ENCODE measurements around the gene GARRE1.
"Not testable (repeated sequence)": the region's sequence is repeated elsewhere in the genome, so short reads cannot be mapped to it uniquely, and the experiment has no call there.

Gene GARRE1

DNA sequence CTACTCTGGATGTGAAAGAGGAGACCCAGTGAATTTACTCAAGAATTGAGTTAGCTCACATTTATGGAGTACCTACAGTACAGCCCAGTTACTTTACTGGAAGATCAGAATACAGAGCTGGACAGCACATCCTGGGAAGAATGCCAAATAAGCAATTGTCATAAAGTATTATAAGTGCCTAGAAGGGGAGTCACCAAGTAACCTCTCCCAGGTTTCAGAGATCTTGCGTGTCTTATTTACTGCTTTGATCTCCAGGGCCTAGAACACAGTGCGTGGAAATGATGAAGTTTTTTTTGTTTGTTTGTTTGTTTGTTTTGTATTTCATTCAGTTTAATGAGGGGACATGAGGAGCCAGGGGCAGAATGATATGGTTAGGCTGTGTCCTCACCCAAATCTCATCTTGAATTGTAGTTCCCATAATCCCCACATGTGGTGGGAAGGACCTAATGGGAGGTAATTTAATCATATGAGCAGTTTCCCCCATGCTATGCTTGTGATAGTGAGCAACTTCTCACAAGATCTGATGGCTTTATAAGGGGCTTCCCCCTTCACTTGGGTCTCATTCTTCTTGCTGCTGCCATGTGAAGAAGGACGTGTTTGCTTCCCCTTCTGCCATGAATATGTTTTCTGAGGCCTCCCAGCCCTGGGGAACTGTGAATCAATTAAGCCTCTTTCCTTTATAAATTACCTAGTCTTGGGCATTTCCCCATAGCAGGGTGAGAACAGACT is 5.2 kb downstream of the GARRE1 start:
- DNase-seq, result no peak

DNA sequence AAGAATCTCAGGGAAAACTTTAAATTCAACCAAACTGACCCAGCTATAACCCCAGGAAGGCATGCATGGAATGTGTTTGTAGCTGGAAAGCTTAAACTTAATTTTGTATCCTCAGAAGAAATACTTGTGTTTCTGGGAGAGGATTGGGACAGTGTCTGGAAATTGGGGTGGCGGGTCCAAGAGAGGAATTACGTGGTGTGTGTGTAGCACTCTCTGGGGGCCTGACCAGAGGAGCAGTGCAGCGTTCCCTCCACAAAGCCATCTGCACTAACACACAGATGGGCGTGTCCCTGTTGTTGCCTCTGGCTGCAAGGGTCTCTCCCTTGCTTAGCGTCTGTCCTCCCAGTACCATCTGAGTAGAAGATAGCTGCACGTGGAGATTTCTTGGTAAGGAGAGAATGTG is 6.4 kb downstream of the GARRE1 start:
- no peak for DNase-seq

DNA sequence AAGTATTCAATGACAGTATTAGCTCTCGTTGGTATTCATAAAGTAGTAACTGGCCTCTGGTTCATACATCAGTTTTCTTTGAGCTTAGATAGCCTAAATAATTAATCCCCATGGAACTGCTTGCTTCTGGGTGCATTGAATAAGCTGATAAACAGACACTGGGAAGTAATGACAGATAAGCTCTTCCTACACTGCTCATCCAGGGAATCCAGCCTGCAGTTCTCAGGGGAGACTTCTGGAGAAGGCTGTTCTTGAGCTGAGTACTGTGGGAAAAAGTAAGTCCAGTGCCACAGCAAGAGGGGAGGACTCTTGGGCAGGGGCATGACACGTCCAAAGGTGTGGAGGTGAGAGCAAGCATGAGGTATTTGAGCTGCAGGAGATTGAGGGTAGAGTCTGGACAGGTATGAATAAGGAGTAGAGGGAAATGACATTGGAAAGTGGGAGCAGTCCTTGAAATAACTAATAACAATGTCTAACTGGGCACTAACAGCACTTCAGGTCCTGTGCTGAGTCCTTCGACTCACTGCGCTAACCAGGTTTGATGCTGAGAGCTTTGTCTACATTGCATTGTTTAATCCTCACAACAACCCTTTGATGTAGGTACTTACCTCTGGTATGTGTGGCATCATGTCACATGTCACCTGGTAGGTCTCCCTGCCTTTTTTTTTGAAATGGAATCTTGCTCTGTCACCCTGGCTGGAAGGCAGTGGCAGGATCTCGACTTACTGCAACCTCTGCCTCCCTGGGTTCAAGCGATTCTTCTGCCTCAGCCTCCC is 7.2 kb downstream of the GARRE1 start:
- no peak for DNase-seq

DNA sequence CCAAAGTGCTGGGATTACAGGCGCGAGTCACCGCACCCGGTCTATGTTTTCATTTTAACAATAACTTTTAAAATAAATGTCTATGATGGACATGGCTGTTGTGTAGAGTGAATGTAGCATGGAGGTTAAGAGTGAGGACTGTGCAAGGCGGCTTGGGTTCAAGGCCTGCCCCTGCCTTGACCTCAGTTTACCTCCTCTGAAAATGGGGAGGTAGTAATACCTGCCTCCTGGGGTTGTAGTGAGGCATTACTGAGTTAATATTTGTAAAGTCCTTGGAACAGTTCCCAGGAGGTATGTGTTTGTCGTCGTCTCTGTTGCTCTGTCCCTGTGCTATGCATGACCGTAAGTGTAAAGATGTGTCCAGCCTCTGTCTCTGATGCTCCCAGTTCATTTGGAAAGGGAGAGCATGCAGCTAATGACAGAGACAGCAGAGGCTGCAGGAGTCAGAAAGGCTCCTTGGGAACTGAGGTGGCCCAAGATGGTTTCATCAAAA is 9.4 kb downstream of the GARRE1 start:
- DNase-seq, result no peak

DNA sequence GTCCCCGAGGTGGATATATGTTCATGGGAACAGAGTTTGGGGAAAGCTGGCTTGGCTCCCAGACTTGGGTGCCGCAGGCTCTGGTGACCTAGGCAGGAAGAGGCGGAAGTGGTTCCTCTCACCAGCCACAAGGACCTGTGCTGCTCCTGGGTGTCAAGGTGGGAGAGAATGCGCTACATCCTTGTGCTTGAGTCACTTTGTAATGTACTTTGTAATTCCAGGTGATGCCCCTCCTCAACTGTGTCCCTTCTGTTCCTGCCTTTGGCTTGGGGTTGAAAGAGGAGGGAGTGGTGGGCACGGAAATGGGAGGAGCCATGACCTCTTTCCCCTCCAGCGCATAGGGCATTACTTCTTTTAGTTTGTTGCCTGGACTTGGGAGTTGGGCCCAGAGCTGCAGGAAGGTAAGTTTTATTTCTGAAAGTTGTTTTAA is 10.9 kb downstream of the GARRE1 start:
- DNase-seq, result no peak

DNA sequence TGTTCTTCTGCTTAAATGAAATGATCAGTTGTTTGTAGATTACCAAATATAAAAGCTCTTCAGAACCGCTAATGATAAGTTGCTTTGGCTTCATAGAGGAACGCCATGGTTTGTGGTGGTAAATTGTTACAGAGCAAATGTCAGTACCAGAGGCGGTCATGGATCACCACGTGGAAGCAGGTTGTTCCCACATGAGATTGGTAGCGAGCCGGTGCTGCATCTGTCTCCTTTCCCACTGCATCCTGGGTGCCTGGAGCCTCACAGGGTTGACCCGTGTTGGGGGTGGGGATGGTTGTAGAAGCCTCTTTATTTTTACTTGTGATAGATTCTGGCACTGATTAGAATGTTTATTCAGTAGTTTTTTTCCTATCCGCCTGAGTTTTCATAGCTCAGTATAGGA is 14.7 kb downstream of the GARRE1 start:
- DNase-seq, result no peak

DNA sequence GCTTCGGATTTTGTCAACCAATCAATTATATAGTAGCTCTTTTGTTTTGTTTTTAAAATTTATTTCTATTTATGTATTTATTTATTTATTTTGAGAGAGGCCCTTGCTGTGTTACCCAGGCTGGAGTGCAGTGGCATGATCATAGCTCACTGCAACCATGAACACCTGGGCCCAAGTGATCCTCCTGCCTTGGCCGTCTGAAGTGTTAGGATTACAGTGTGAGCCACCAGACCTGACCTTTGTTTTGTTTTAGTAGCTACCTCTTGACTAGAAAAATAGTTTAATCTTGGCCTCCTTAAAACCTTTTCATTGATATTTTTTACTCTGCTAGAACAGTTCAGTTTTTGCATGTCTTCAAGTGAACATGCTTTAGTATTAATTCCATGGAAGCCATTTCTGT is 15.1 kb downstream of the GARRE1 start:
- no peak for DNase-seq

DNA sequence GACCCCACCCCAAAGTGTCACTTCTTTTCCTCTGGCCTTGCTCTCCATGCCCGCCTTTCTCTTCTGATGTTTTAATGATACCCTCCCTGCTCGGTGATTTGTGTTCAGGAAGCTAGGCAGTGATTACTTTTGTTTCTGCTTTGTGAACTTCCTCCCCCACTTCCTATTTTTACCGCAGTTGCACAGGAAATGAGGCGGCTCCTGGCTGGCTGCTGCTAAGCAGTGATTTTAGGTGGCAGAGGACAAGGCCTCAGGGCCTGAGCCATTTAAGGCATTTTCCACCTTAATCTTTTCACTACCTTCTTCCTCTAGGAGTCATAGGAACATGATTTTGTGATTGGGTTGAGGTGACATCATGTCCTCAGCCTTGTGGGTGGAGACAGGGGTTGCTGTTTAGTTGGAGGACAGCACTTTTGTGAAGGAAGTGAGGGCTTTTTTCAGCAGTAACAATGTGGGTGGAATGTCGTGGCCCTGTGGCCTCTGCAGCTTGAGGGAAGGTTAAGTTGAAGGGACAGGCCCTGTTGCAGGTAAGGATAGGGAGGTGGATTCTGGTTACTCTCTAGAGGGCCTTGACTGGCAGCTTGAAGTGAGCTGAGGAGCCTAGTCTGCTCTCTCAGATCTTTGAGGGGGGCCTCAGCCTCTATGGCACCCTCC is 15.7 kb downstream of the GARRE1 start:
- DNase-seq, result peak; percentile 13

DNA sequence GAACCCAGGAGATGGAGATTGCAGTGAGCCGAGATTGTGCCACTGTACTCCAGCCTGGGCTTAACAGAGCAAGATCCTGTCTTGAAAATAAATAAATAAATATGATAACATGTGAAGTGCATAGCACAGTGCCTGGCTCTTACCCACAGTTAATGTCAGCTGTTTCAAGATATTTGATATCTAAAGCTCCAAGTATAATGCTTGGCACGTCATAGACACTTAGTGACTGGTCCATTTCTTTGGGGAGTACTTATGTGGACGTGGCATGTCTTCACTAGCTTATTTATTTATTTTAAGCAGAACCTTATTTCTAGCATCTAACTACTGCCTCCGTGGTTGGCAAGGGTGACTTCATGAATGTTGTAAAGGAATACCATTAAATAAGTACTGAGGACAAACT is 18.8 kb downstream of the GARRE1 start:
- DNase-seq, result no peak

DNA sequence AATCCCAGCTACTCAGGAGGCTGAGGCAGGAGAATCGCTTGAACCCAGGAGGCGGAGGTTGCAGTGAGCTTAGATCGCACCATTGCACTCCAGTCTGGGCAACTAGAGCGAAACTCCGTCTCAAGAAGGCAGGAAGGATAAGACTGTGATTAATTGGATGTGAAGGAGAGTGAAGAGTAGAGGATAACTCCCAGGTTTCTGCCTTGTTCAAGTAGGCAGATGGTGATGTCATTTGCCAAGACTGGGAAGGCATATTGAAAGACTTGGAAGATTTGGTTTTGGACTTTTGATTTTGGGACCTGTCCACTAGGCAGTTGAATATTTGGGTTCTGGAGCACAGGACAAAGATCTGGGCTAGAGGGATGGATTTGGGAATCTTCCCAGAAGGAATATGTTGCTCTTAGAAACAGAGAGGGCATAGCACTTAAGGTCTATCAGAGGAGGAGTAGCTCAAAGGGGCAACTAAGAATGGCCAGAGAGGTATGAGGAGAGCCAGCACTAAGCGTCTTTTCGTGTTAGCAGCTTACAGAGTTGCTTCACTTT is 20.0 kb downstream of the GARRE1 start:
- DNase-seq, result no peak

DNA sequence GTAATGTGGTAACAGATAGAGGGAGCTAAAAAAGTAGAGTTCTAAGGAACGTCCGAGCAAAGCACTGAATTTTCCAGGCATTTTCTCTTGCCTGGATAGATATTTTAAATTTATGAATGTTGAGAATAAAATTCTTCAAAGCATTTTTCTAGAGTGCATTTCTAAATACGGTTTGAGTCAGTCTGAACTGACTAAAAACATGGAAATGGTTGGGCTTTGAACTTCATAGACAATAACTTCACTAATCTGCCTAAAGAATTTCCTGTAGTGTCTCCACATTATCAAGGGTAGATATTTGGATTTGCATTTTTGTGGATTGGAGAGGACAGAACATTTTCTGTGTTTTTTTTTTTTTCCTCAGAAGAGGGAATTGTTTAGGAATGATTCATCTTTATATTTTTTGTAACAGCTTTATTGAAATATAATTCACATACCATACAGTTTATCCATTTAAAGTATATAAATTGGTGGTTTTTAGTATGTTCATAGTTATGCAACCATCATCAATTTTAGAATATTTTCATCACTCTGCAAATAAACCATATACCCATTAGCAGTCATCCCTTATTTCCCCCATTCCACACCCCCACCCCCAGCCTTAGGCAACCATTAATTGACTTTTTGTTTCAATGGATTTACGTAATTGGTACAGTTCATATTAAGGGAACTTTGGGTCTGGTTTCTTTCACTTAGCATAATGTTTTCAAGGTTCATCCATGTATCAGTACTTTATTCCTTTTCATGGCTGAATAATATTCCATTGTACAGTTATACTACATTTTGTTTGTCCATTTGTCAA is 20.7 kb downstream of the GARRE1 start:
- DNase-seq, result no peak

DNA sequence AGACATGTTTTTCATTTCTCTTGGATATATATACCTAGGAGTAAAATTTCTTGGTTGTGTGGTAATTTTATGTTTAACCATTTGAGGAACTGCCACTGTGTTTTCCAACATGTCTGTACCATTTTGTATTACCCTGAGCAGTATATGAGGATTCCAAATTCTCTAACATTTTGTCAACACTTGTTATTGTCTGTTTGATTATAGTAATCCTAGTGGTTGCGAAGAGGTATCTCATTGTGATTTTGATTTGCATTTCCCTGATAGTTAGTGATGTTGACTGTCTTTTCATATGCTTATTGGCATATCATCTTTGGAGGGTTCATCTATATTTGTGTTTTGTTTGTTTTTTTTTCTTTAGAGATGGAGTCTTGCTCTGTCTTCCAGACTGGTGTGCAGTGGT is 21.4 kb downstream of the GARRE1 start:
- no peak for DNase-seq

DNA sequence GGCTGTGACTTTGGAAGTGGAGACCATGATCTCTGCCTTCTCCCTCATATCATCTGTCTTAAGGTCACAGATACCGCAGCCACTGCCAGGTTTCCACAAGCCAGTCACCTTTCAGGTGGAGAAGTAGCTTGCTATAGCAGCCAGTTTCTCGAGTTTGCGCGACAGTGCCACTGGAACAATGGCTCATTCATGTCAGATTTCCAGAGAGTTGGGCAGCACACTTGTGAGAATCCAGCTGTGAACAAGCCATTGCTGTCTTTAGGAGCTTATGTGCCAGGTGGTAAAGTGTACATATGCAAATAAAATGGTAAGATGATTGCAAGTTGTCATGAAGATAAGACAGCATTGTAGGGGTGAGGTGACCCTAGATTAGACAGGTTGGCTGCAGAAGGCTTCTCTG is 22.3 kb downstream of the GARRE1 start:
- no peak for DNase-seq

DNA sequence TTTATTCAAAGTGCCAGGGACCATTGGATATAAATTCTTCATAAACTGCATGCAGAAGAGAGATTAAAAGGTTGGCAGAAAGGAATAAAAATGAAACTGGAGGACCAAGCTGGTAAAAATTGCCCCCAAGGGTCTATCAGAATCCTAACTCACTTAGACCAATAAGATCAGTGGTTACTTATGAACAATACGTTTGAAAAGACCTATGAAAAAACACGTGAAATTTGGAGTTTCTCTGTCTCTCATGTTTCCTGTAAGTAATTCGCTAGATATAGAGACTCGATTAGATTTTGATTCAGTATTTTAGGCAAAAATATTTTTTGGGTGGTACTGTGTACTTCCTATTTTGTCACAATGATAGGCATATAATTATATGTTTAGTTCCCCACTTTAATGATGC is 22.9 kb downstream of the GARRE1 start:
- DNase-seq, result no peak

DNA sequence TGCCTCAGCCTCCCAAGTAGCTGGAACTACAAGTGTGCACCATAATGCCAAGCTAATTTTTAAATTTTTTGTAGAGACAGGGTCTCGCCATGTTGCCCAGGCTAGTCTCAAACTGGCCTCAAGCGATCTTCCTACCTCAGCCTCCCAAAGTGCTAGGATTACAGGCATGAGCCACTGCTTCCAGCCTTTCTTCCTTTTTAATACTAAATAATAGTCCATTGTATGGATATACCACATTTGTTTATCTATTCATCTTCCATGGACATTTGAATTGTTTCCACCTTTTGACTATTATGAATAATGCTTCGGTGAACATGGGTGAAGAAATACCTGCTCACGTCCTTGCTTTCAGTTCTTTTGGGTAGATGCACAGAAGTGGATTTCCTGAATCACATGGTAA is 24.4 kb downstream of the GARRE1 start:
- no peak for DNase-seq

DNA sequence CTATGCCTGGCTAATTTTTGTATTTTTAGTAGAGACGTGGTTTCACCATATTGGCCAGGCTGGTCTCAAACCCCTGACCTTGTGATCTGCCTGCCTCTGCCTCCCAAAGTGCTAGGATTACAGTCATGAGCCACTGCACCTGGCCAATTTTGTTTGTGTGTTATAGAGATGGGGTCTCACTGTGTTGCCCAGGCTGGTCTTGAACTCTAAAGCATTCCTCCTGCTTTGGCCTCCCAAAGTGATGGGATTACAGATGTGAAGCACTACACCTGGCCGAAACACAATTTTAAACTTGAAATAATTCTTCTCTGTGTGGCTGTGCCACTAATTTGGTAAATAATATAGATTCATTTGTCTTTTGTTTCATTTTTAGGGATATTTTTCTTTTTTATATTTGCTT is 27.1 kb downstream of the GARRE1 start:
- DNase-seq, result not testable (repeated sequence)

DNA sequence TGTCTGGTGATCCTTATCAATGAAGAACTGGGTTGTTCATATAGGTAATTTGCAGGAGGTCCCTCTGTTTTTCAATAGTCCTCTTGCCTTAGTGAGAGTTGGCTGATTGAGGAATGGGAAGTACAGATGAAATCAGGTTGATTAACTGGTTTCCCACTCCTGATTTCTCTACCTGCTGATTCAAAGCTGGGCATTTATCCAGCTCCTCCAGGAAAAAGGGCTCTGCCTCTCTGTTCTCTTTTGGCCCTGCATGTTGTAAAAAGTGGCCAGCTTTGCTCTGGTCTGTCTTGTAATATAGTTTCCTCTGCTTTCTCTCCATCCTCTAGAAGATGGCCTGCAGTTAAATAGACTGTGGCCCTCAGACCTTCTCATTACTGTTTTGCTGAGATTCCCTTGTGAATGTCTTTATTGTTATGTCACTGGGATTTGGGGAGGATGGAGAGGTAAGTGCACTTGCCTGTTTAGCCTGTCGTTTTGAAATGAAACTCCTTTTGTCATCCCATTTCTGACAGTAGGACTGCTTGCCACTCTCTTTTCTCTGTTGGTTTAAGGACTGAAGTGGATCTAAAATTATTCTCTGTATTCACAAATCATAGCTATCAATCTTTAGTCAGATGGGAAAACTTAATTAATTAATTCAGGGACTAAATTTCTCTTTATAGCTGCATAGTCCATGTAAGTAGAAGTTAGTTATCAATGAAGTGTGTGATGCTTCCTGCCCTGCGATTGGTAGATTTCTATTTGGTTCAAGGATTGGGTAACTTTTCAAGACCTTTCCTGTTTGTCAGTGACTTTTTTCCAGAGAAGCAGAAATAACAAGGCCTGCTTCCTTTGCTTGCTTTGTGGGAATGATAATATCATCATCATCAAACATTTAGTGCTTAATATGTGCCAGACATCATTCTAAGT is 28.5 kb downstream of the GARRE1 start:
- DNase-seq, result no peak

DNA sequence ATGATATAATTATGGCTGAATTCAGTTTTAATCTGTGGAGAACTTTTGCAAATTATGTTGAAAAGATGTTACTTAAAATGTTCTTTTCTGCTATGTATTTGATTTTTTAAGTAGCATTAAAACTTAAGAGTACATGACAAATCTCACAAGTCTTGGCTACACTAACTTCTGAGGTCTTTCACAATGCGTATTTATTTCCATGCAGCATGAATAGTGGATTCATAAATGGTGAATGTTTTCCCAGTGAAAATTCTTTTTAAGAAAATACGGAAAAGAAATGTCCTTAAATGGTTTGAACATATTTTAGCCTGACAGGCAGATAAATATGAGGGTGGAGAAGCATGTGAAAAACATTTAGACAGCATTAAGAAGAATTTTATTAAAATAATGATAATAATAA is 30.2 kb downstream of the GARRE1 start:
- no peak for DNase-seq

DNA sequence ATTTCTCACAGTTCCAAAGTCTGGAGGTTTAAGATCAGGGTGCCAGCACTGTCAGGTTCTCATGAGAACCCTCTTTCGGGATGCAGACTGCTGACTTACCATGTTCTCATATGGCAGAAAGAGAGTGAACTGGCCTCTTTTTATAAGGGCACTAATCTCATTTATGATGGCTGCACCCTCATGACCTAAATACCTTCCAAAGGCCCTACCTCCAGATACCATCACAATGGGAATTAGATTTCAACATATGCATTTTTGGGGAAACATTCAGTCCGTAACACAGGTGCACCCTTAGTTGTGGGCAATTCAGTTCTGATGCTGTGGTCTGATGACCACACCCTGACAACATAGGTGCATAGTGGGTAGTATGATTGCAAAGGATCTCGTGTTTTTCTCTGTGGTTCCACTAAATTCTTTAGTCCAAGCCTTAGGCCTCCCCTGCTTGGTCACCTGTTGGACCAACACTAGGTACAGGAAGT is 33.3 kb downstream of the GARRE1 start:
- no peak for DNase-seq

DNA sequence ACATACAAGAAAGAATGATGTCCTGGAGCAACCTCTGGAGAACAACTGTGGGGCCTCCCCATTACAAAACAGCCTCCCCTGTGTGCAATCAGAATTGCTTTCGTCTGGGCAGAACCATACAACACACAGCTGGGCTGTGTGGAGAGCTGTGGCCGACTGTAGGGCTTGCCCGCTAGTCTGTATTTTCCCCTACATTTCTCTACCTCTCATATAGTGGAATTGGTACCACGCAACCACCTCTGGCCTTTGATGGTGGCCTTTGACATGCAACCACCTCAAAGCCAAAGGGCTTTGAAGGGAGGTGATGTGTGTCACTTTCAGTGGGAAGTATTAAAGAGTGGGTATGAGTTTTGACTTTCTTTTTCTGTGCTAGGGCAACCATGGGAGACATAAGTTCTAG is 34.0 kb downstream of the GARRE1 start:
- no peak for DNase-seq

DNA sequence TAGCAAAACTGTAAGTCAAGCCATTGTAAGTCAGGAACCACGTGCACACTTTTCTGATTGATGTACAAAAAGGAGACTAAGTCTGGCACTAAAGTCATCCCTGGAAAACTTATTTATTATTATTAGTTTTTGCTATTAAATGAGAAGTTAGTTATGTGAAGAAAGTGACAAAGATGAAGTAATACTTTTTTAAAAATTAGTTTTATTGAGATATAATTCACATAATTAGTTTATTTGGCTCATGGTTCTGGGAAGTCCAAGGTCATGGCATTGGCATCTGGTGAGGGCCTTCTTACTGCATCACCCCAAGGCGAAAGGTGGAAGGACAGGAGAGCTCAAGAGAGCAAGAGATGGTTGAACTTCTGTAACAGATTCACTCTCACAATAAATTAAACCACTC is 36.9 kb downstream of the GARRE1 start:
- DNase-seq, result no peak

DNA sequence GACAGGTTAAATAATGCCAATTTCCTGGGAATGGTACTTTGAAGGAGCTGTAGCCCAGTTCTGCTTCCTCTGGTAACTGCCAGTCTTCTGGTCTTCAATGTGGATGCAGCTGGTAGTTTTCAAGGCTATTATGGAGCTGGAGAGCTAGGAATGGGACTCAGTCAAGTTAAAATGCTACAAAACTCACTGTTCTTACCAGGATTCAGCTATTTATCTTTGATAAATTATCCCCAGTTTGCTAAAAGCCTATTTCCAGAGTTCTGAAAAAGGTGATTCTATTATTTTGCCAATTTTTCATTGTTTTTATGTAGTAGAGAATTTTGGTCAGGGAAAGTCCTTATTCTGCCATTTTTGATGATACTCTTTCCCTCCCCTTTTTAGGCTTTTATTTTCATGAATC is 40.7 kb downstream of the GARRE1 start:
- no peak for DNase-seq

Measured in COR-L47 (cell line).